H1 (cell line): ENCODE results near the gene LCNL1. TPM values are rescaled to one million over a fixed set of nuclear protein-coding genes. Genes with fewer than 3 reads are reported as not detected.

Experiments
- CBX5 ChIP-seq: fragments of 300-800, 300-1000 bp; sonication (generic); IDR thresholded peaks from 2 replicates; pipeline ENCODE4 v1.7.1; 2016; ENCODE audit warnings: antibody characterized with exemption, low read length, low read depth
- CEBPB ChIP-seq: IDR thresholded peaks from 2 replicates; pipeline ENCODE4 v1.6.1; 2012; ENCODE audit warnings: low read depth, low read length
- KDM4A ChIP-seq: IDR thresholded peaks from one replicate; pipeline ENCODE4 v1.7.1; 2012; ENCODE audit warnings: low read depth, mild to moderate bottlenecking, moderate library complexity, low read length, inconsistent platforms; ENCODE audit not compliant: severe bottlenecking
- MAFK ChIP-seq: IDR thresholded peaks from 2 replicates; pipeline ENCODE4 v1.6.1; 2012; ENCODE audit warnings: low read depth, mild to moderate bottlenecking, improper control_type of control experiment, low read length
- NRF1 ChIP-seq: IDR thresholded peaks from 2 replicates; pipeline ENCODE4 v1.6.1; 2011; ENCODE audit warnings: mild to moderate bottlenecking, low read depth, low read length, improper control_type of control experiment
- PHF8 ChIP-seq: fragments of 200-600 bp; sonication (generic); conservative IDR thresholded peaks from 2 replicates; pipeline ENCODE4 v1.7.1; 2012; ENCODE audit warnings: low read depth, mild to moderate bottlenecking, inconsistent platforms, low read length, moderate library complexity
- POLR2A ChIP-seq, 2 experiments: IDR thresholded peaks; 1 replicate in 1 of 2; 2 replicates in 1 of 2; pipeline ENCODE4 v1.6.1; 2011; ENCODE audit warnings: low read depth in 2 of 2, low read length in 2 of 2, mild to moderate bottlenecking in 2 of 2; ENCODE audit errors: control extremely low read depth in 1 of 2
- RFX5 ChIP-seq: IDR thresholded peaks from 2 replicates; pipeline ENCODE4 v1.6.1; 2011; ENCODE audit warnings: low read depth, low read length, improper control_type of control experiment, borderline replicate concordance
- SIX5 ChIP-seq: IDR thresholded peaks from 2 replicates; pipeline ENCODE4 v1.6.1; 2011; ENCODE audit warnings: mild to moderate bottlenecking, low read depth, low read length
- SP4 ChIP-seq: IDR thresholded peaks from 2 replicates; pipeline ENCODE4 v1.6.1; 2012; ENCODE audit warnings: low read length, inconsistent platforms
- polyA plus RNA-seq, 7 experiments: library from polyadenylated mRNA; depleted of rRNA in 3 of 7; stranded (reverse) in 5 of 7; unstranded in 2 of 7; fragments of >200 nt in 5 of 7; fragments of 200-250 nt in 2 of 7; gene quantifications; 1 replicate in 5 of 7; 2 replicates in 1 of 7; 4 replicates in 1 of 7; pipeline versions ENCODE4 v1.2.1 to v1.2.3, GENCODE V29; 2011 to 2013; ENCODE audit warnings: missing spikeins in 2 of 7, mixed read lengths in 2 of 7
- total RNA-seq: library from RNA; stranded (reverse); fragmentation: NEBNext Ultra II Directional; extraction: Animal tissue kit (Norgen Biotek cat#: 25700); gene quantifications from 2 replicates; pipeline ENCODE4 v1.2.1, GENCODE V29; 2021
- TF ChIP-seq, protein P1 (sequence below): fragments of 300-600 bp; sonication (generic); IDR thresholded peaks from 2 replicates; pipeline ENCODE4 v1.7.1; 2012; ENCODE audit warnings: low read length, moderate library complexity, mild to moderate bottlenecking, inconsistent platforms; ENCODE audit not compliant: insufficient replicate concordance

Gene LCNL1
- total and polyA plus RNA-seq, 2 of the 8 experiments (the other 6 are each of a cell fraction or from before 2014, with no cell fraction given) = 0.11 TPM; not detected in 1

DNA sequence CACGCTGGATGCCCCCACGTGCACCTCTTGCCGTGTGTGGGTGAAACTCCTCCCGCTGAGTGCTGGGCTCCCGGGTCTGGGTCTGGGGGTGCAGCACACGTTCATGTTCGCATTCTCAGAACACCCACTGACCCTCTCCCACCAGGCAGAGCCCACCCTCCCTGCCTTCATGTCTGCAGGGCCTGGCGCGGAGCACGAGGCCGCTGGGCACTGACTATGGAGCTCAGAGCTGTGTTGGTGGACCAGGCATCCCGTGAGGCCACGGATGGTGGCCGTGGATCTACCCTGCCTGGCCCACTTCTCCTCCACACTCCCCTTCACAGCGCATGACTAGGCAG, 21.9 kb upstream of the LCNL1 start (continued):
- TF ChIP-seq, protein P1, sequence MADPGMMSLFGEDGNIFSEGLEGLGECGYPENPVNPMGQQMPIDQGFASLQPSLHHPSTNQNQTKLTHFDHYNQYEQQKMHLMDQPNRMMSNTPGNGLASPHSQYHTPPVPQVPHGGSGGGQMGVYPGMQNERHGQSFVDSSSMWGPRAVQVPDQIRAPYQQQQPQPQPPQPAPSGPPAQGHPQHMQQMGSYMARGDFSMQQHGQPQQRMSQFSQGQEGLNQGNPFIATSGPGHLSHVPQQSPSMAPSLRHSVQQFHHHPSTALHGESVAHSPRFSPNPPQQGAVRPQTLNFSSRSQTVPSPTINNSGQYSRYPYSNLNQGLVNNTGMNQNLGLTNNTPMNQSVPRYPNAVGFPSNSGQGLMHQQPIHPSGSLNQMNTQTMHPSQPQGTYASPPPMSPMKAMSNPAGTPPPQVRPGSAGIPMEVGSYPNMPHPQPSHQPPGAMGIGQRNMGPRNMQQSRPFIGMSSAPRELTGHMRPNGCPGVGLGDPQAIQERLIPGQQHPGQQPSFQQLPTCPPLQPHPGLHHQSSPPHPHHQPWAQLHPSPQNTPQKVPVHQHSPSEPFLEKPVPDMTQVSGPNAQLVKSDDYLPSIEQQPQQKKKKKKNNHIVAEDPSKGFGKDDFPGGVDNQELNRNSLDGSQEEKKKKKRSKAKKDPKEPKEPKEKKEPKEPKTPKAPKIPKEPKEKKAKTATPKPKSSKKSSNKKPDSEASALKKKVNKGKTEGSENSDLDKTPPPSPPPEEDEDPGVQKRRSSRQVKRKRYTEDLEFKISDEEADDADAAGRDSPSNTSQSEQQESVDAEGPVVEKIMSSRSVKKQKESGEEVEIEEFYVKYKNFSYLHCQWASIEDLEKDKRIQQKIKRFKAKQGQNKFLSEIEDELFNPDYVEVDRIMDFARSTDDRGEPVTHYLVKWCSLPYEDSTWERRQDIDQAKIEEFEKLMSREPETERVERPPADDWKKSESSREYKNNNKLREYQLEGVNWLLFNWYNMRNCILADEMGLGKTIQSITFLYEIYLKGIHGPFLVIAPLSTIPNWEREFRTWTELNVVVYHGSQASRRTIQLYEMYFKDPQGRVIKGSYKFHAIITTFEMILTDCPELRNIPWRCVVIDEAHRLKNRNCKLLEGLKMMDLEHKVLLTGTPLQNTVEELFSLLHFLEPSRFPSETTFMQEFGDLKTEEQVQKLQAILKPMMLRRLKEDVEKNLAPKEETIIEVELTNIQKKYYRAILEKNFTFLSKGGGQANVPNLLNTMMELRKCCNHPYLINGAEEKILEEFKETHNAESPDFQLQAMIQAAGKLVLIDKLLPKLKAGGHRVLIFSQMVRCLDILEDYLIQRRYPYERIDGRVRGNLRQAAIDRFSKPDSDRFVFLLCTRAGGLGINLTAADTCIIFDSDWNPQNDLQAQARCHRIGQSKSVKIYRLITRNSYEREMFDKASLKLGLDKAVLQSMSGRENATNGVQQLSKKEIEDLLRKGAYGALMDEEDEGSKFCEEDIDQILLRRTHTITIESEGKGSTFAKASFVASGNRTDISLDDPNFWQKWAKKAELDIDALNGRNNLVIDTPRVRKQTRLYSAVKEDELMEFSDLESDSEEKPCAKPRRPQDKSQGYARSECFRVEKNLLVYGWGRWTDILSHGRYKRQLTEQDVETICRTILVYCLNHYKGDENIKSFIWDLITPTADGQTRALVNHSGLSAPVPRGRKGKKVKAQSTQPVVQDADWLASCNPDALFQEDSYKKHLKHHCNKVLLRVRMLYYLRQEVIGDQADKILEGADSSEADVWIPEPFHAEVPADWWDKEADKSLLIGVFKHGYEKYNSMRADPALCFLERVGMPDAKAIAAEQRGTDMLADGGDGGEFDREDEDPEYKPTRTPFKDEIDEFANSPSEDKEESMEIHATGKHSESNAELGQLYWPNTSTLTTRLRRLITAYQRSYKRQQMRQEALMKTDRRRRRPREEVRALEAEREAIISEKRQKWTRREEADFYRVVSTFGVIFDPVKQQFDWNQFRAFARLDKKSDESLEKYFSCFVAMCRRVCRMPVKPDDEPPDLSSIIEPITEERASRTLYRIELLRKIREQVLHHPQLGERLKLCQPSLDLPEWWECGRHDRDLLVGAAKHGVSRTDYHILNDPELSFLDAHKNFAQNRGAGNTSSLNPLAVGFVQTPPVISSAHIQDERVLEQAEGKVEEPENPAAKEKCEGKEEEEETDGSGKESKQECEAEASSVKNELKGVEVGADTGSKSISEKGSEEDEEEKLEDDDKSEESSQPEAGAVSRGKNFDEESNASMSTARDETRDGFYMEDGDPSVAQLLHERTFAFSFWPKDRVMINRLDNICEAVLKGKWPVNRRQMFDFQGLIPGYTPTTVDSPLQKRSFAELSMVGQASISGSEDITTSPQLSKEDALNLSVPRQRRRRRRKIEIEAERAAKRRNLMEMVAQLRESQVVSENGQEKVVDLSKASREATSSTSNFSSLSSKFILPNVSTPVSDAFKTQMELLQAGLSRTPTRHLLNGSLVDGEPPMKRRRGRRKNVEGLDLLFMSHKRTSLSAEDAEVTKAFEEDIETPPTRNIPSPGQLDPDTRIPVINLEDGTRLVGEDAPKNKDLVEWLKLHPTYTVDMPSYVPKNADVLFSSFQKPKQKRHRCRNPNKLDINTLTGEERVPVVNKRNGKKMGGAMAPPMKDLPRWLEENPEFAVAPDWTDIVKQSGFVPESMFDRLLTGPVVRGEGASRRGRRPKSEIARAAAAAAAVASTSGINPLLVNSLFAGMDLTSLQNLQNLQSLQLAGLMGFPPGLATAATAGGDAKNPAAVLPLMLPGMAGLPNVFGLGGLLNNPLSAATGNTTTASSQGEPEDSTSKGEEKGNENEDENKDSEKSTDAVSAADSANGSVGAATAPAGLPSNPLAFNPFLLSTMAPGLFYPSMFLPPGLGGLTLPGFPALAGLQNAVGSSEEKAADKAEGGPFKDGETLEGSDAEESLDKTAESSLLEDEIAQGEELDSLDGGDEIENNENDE = no peak
- TF ChIP-seq CEBPB (no peak), KDM4A (no peak), SP4 (no peak), SIX5 (no peak), POLR2A (IDR thresholded peaks at IDR 0.05; ENCODE audit: control extremely low read depth in 1 of 2, low read depth in 2 of 2, low read length in 2 of 2) (no peak), PHF8 (no peak), RFX5 (no peak), CBX5 (no peak), MAFK (no peak), NRF1 (no peak)
